Cardiac fibroblast (primary cell): Measurements from ENCODE around the gene CEP350.
"Not testable (repeated sequence)": the region's sequence is repeated elsewhere in the genome, so short reads cannot be mapped to it uniquely, and the experiment has no call there.

Experiments used
- DNase-seq, 2 donors: peaks; one replicate each; pipeline versions ENCODE4 v3.0.0 to v3.0.0-alpha.2; 2010; ENCODE audit warnings: low read depth in 2 of 2
- H3K4me3 ChIP-seq, 2 donors: replicated peaks in 1 of 2; 1 replicate in 1 of 2; 2 replicates in 1 of 2; pipeline ENCODE4 v1.5.1; 2011; ENCODE audit warnings: low read depth in 2 of 2, low read length in 2 of 2, mild to moderate bottlenecking in 2 of 2, moderate library complexity in 1 of 2
- CTCF ChIP-seq: IDR thresholded peaks from one replicate; pipeline ENCODE4 v1.5.1; 2011; ENCODE audit warnings: low read depth, mild to moderate bottlenecking, low read length, inconsistent platforms

Gene CEP350

DNA sequence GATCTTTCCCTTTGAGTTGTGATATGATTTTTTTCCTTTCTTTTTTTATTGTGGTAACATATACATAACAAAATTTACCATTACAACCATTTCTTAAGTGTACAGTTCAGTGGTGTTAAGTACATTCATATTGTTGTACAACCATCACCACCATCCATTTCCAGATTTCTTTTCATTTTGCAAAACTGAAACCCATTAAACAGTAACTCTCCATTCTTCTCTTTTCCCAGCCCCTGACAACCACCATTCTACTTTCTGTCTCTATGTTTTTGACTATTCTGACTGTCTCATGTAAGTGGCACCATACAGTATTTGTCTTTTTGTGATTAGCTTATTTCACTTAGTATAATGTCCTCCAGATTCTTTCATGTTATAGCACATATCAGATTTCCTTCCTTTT is 30.3 kb downstream of the CEP350 start:
- H3K4me3 ChIP-seq, result no peak overlapping the region
- TF ChIP-seq CTCF, result no peak
- DNase-seq, result no peak

DNA sequence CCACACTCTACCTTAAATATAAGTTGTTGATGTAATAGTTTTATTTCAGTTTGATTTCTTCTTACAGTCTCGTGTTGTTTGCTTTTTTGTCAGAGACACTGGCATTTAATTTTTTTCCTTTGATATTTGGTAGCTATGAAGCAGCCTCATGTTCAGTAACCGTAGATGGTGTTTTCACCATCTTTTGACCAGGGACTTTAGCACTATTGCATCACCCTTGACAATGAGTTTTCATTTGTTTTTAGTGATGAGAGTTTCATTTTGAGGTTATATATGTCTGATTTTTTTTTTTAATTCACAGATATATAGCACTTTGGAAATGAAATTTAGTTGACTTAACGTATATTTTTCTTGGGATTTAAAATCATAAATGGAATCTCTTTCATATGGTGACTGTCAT is 36.2 kb downstream of the CEP350 start:
- no peak for TF ChIP-seq CTCF
- DNase-seq, result no peak
- no peak overlapping the region for H3K4me3 ChIP-seq

- DNase-seq, result peak in 1 of 2 donors; percentile 7
- no peak for TF ChIP-seq CTCF
- no peak overlapping the region for H3K4me3 ChIP-seq
Observed at GRCh38 chr1:179995576-179995975, 41.0 kb downstream of the CEP350 start.

DNA sequence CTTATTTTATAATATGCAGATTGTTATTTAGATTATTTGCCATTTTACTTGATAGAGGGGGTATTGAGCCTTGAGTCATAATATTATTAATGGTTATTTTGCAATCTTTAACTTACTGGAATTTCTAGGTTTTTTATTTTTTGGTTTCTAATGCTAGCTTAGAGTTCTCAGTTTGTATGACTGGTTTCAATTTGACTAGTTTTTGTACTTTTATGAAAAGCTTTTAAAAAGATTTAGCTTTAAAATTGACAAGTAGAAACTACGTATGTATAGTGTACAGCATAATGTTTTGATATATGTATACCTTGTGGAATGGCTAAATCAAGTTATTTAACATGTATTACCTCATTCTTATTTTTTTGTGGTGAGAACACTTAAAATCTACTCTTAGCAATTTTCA is 41.5 kb downstream of the CEP350 start:
- no peak for TF ChIP-seq CTCF
- H3K4me3 ChIP-seq, result no peak overlapping the region
- DNase-seq, result no peak

DNA sequence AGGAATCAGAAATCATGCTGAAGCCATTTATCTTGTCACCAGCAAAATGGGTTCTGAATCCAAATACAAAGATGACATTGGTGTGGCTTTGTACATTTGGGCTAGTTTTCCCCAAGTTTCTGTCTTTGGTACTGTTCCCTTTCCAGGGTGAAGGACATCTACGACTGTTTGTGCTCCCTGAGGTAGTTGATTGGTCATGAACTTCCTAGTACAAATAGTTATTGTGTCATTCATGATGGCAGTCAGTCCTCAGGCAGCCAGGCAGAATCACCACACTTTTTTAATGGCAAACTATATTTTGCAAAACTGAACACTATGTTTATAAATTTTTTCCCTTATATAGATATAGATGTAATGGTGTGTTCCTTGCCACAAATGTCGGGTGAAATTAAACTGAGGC is 46.0 kb downstream of the CEP350 start:
- no peak overlapping the region for H3K4me3 ChIP-seq
- no peak for DNase-seq

DNA sequence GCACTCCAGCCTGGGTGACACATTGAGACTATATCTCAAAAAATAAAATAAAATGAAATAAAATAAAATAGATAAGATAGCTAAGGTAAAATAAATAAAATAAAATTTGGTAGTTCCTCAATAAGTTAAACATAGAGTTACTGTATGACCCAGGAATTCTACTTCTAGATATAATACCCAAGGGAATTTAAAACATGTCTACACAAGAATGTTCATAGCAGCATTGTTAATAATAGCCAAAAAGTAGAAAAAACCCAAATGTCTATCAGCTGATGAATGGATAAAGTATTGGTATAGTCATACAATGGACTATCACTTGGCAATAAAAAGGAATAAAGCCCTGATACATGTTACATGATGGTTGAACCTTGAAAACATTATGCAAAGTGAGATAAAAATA is 47.8 kb downstream of the CEP350 start:
- no peak overlapping the region for H3K4me3 ChIP-seq
- TF ChIP-seq CTCF, result no peak
- peak in 1 of 2 donors; percentile 25 for DNase-seq

More for the DNA sequence above, 46.0 kb downstream of the CEP350 start:
- no peak for TF ChIP-seq CTCF

GRCh38 chr1:180003026-180003695 is 48.6 kb downstream of the CEP350 start:
- H3K4me3 ChIP-seq, result no peak overlapping the region
- TF ChIP-seq CTCF, result no peak
- no peak for DNase-seq

DNA sequence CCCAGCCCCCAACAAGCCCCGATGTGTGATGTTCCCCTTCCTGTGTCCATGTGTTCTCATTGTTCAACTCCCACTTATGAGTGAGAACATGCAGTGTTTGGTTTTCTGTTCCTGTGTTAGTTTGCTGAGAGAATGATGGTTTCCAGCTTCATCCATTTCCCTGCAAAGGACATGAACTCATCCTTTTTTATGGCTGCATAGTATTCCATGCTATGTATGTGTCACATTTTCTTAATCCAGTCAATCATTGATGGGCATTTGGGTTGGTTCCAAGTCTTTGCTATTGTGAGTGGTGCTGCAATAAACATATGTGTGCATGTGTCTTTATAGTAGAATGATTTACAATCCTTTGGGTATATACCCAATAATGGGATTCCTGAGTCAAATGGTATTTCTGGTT is 52.2 kb downstream of the CEP350 start:
- H3K4me3 ChIP-seq, DNase-seq: not testable (repeated sequence)
